ENCODE data around the gene PRDM16.

- TF ChIP-seq ZNF394 (tag by site-specific recombination; IDR thresholded peaks at IDR 0.05; ENCODE audit: borderline replicate concordance) (no peak), CTCF (tag by site-specific recombination; IDR thresholded peaks at IDR 0.05) (peak; percentile 86), ZSCAN18 (tag by site-specific recombination; IDR thresholded peaks at IDR 0.05) (no peak), GLI2 (tag by site-specific recombination; IDR thresholded peaks at IDR 0.05; ENCODE audit: borderline replicate concordance, low read depth) (no peak), ZNF221 (tag by site-specific recombination; IDR thresholded peaks at IDR 0.05; ENCODE audit: borderline replicate concordance) (no peak), SP2 (tag by site-specific recombination; IDR thresholded peaks at IDR 0.05) (no peak), ZNF580 (tag by site-specific recombination; IDR thresholded peaks at IDR 0.05) (no peak), ZBTB1 (tag by site-specific recombination; IDR thresholded peaks at IDR 0.05) (no peak), GLIS2 (tag by site-specific recombination; IDR thresholded peaks at IDR 0.05) (no peak), ZNF549 (tag by site-specific recombination; IDR thresholded peaks at IDR 0.05) (no peak), PATZ1 (tag by site-specific recombination; IDR thresholded peaks at IDR 0.05) (no peak; the same call in 1 of the 2 replicates)
Measured at GRCh38 chr1:3410142-3410925, 341.3 kb downstream of the PRDM16 start.
